GM23338 (cell line): ENCODE results near the gene ST8SIA6. TPM values are rescaled to one million over a fixed set of nuclear protein-coding genes. Genes with fewer than 3 reads are reported as not detected.

ENCODE experiments used
- ATAC-seq: fragments of 200-7000 bp; cut with Tn5 transposase; 3 replicates; pipeline ENCODE4 v1.9.1; 2020
- DNase-seq: peaks from one replicate; pipeline ENCODE4 v3.0.0-alpha.2; 2015; ENCODE audit warnings: low spot score
- H2AFZ ChIP-seq: fragments of 200-600 bp; sonication (generic); 2 replicates; pipeline ENCODE4 v1.8.0; 2016; ENCODE audit warnings: antibody characterized with exemption, mild to moderate bottlenecking, moderate library complexity
- H3F3A ChIP-seq: fragments of 200-600 bp; sonication (generic); replicated peaks from 2 replicates; pipeline ENCODE4 v1.8.0; 2017; ENCODE audit warnings: antibody characterized with exemption, mixed run types, low read depth
- H3K27ac ChIP-seq: fragments of 200-600 bp; sonication (generic); 2 replicates; pipeline ENCODE4 v1.6.1; 2016; ENCODE audit warnings: low read depth
- H3K27me3 ChIP-seq: fragments of 200-600 bp; sonication (generic); 2 replicates; pipeline ENCODE4 v1.8.0; 2016; ENCODE audit warnings: mild to moderate bottlenecking, mixed run types, moderate library complexity; ENCODE audit not compliant: insufficient read depth
- H3K36me3 ChIP-seq: fragments of 200-600 bp; sonication (generic); 2 replicates; pipeline ENCODE4 v1.8.0; 2016; ENCODE audit warnings: mild to moderate bottlenecking; ENCODE audit not compliant: insufficient read depth
- H3K4me1 ChIP-seq: fragments of 200-600 bp; sonication (generic); 2 replicates; pipeline ENCODE4 v1.8.0; 2016; ENCODE audit warnings: mild to moderate bottlenecking, moderate library complexity; ENCODE audit not compliant: insufficient read depth
- H3K4me2 ChIP-seq: fragments of 200-600 bp; sonication (generic); 2 replicates; pipeline ENCODE4 v1.7.1; 2017; ENCODE audit warnings: mixed run types
- H3K4me3 ChIP-seq: fragments of 200-600 bp; sonication (generic); 2 replicates; pipeline ENCODE4 v1.6.1; 2016; ENCODE audit warnings: mixed run types
- H3K79me2 ChIP-seq: fragments of 200-600 bp; sonication (generic); replicated peaks from 2 replicates; pipeline ENCODE4 v1.8.0; 2017; ENCODE audit warnings: mild to moderate bottlenecking; ENCODE audit not compliant: insufficient read depth
- H3K9me2 ChIP-seq: fragments of 200-600 bp; sonication (generic); 2 replicates; pipeline ENCODE4 v1.8.0; 2017; ENCODE audit not compliant: insufficient read depth
- H4K20me1 ChIP-seq: fragments of 200-600 bp; sonication (generic); replicated peaks from 2 replicates; pipeline ENCODE4 v1.8.0; 2017; ENCODE audit warnings: mild to moderate bottlenecking; ENCODE audit not compliant: insufficient read depth
- H3K27ac Mint-ChIP-seq: 2 replicates; pipeline ENCODE4 v1.8.0; 2020; ENCODE audit warnings: inconsistent platforms, mild to moderate bottlenecking, moderate library complexity, mixed read lengths
- H3K27me3 Mint-ChIP-seq: 3 replicates; pipeline ENCODE4 v1.8.0; 2022; ENCODE audit warnings: low read depth, mild to moderate bottlenecking, moderate library complexity, mixed read lengths, inconsistent platforms; ENCODE audit not compliant: insufficient read depth, poor library complexity
- H3K36me3 Mint-ChIP-seq: 3 replicates; pipeline ENCODE4 v1.8.0; 2021; ENCODE audit warnings: low read depth, mild to moderate bottlenecking, inconsistent platforms, moderate library complexity, mixed read lengths
- H3K4me1 Mint-ChIP-seq: 3 replicates; pipeline ENCODE4 v1.8.0; 2020; ENCODE audit warnings: mild to moderate bottlenecking, inconsistent platforms, mixed read lengths
- H3K4me3 Mint-ChIP-seq: 3 replicates; pipeline ENCODE4 v1.8.0; 2021; ENCODE audit warnings: moderate library complexity, mild to moderate bottlenecking, inconsistent platforms, mixed read lengths
- H3K9me3 Mint-ChIP-seq: 3 replicates; pipeline ENCODE4 v1.8.0; 2020; ENCODE audit warnings: moderate library complexity, mild to moderate bottlenecking, inconsistent platforms, mixed read lengths
- CREB1 ChIP-seq: fragments of 250-450 bp; sonication (Bioruptor Pico); IDR thresholded peaks from 2 replicates; pipeline ENCODE4 v1.5.0; 2020; ENCODE audit warnings: low read depth, mild to moderate bottlenecking, moderate library complexity
- CTCF ChIP-seq, 2 experiments: fragments of 200-600 bp in 1 of 2; sonication (generic) in 1 of 2; conservative IDR thresholded peaks; 2 replicates each; pipeline versions ENCODE4 v1.5.1 to v1.6.1; 2016 to 2017; ENCODE audit warnings: antibody characterized with exemption in 2 of 2, low read depth in 2 of 2, mild to moderate bottlenecking in 2 of 2, moderate library complexity in 1 of 2
- NANOG ChIP-seq: IDR thresholded peaks from 2 replicates; pipeline ENCODE4 v1.6.1; 2016; ENCODE audit warnings: antibody characterized with exemption, borderline replicate concordance
- POLR2AphosphoS5 ChIP-seq: IDR thresholded peaks from 2 replicates; pipeline ENCODE4 v1.6.1; 2016; ENCODE audit warnings: antibody characterized with exemption, low read depth
- STAT1 ChIP-seq: IDR thresholded peaks from one replicate; pipeline ENCODE4 v1.6.1; 2016; ENCODE audit warnings: antibody characterized with exemption; ENCODE audit not compliant: unreplicated experiment
- ZNF331 ChIP-seq: fragments of 250-450 bp; sonication (Bioruptor Pico); IDR thresholded peaks from 2 replicates; pipeline ENCODE4 v1.5.0; 2020; ENCODE audit warnings: low read depth, mild to moderate bottlenecking, moderate library complexity
- polyA plus RNA-seq: library from polyadenylated mRNA; unstranded; fragments of >200 nt; fragmentation: Nextera tagmentation; extraction: Ambion mirVana; gene quantifications from 2 replicates; pipeline ENCODE4 v1.2.1, GENCODE V29; 2016
- total RNA-seq: library from RNA; depleted of rRNA; stranded (reverse); fragments of >200 nt; shearing (Covaris generic); gene quantifications from 2 replicates; pipeline ENCODE4 v1.2.3, GENCODE V29; 2014
- TF ChIP-seq, protein P1 (sequence below): fragments of 250-450 bp; sonication (Bioruptor Pico); IDR thresholded peaks from 2 replicates; pipeline ENCODE4 v1.5.0; 2020; ENCODE audit warnings: mild to moderate bottlenecking, moderate library complexity

The ST8SIA6 gene
- total and polyA plus RNA-seq, 2 experiments from 2014 or later = 1.6 to 2.3 TPM

DNA sequence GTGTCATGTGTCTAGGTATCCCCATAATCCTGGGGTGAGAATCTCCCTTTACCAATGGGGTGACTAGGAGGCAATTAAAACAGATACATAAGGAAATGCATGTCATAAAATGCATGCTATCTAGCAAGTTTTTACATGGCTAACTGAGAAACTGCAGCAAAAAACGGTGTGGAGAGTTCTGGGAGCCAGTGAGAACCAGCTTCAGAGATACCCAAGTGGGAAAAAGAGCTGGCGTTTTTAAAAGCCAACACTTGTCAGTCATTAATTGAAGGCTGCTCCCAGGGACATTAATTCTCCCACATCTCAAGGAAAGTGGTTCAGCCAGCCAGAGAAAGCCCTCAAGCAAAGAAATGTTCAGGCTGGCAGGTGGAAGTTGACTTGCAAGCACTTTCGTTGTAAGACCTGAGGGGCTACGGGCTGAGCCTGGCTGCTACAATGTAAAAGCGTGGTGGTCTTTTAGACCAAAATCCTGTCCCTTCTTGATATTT, 28.1 kb downstream of the ST8SIA6 start (continued):
- no peak for TF ChIP-seq CTCF (conservative IDR thresholded peaks at IDR 0.05; ENCODE audit: low read depth in 2 of 2)
- TF ChIP-seq NANOG = no peak
- no peak for TF ChIP-seq STAT1
- TF ChIP-seq ZNF331 (CRISPR knock-in tag) = no peak
- TF ChIP-seq CREB1 = no peak
- TF ChIP-seq POLR2AphosphoS5 = no peak
- TF ChIP-seq, protein P1, sequence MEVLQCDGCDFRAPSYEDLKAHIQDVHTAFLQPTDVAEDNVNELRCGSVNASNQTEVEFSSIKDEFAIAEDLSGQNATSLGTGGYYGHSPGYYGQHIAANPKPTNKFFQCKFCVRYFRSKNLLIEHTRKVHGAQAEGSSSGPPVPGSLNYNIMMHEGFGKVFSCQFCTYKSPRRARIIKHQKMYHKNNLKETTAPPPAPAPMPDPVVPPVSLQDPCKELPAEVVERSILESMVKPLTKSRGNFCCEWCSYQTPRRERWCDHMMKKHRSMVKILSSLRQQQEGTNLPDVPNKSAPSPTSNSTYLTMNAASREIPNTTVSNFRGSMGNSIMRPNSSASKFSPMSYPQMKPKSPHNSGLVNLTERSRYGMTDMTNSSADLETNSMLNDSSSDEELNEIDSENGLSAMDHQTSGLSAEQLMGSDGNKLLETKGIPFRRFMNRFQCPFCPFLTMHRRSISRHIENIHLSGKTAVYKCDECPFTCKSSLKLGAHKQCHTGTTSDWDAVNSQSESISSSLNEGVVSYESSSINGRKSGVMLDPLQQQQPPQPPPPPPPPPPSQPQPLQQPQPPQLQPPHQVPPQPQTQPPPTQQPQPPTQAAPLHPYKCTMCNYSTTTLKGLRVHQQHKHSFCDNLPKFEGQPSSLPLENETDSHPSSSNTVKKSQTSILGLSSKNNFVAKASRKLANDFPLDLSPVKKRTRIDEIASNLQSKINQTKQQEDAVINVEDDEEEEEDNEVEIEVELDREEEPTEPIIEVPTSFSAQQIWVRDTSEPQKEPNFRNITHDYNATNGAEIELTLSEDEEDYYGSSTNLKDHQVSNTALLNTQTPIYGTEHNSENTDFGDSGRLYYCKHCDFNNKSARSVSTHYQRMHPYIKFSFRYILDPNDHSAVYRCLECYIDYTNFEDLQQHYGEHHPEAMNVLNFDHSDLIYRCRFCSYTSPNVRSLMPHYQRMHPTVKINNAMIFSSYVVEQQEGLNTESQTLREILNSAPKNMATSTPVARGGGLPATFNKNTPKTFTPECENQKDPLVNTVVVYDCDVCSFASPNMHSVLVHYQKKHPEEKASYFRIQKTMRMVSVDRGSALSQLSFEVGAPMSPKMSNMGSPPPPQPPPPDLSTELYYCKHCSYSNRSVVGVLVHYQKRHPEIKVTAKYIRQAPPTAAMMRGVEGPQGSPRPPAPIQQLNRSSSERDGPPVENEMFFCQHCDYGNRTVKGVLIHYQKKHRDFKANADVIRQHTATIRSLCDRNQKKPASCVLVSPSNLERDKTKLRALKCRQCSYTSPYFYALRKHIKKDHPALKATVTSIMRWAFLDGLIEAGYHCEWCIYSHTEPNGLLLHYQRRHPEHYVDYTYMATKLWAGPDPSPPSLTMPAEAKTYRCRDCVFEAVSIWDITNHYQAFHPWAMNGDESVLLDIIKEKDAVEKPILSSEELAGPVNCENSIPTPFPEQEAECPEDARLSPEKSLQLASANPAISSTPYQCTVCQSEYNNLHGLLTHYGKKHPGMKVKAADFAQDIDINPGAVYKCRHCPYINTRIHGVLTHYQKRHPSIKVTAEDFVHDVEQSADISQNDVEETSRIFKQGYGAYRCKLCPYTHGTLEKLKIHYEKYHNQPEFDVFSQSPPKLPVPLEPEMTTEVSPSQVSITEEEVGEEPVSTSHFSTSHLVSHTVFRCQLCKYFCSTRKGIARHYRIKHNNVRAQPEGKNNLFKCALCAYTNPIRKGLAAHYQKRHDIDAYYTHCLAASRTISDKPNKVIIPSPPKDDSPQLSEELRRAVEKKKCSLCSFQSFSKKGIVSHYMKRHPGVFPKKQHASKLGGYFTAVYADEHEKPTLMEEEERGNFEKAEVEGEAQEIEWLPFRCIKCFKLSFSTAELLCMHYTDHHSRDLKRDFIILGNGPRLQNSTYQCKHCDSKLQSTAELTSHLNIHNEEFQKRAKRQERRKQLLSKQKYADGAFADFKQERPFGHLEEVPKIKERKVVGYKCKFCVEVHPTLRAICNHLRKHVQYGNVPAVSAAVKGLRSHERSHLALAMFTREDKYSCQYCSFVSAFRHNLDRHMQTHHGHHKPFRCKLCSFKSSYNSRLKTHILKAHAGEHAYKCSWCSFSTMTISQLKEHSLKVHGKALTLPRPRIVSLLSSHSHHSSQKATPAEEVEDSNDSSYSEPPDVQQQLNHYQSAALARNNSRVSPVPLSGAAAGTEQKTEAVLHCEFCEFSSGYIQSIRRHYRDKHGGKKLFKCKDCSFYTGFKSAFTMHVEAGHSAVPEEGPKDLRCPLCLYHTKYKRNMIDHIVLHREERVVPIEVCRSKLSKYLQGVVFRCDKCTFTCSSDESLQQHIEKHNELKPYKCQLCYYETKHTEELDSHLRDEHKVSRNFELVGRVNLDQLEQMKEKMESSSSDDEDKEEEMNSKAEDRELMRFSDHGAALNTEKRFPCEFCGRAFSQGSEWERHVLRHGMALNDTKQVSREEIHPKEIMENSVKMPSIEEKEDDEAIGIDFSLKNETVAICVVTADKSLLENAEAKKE = no peak

DNA sequence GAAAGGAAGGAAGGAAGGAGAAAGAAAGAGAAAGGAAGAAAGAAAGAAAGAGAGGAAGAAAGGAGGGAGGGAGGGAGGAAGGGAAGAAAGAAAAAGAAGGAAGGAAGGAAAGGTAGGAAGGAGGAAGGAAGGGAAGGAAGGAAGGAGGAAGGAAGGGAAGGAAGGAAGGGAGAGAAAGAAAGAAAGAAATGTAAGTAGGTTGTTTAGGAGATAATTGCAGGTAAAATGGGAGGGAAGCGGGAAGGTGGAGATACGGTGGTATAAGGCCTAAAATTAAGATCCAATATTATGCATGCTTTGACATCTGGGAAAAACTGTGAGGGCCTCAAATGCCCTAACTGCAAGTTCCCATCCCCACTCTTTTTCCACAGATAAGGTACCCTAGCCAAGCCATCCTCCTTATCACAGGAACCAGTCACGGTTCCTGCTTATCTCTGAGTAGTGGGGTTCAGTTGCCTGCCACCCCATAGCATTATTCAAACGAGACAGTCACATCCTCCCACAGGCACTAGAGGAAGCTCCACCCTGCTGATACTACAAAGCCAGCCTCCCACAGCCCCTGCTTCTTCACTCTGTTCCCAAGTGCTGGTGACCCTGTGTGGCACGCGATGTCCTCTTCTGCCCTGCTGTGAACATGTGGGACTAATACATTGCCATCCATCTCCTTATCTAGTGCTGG, 28.7 kb downstream of the ST8SIA6 start:
- Histone ChIP-seq H4K20me1 (no peaks in the 10 kb centered on the region), H3F3A (no peaks in the 10 kb centered on the region), H3K79me2 (no peaks in the 10 kb centered on the region), H3K27ac (no peak overlapping the region), H3K4me1 (peaks cover 9% of the 10 kb centered on the region), H2AFZ (no peak overlapping the region), H3K4me2 (no peak overlapping the region), H3K4me3 (no peak overlapping the region), H3K27me3 (no peaks in the 10 kb centered on the region), H3K9me2 (no peaks in the 10 kb centered on the region), H3K36me3 (no peaks in the 10 kb centered on the region)
- Mint-ChIP-seq H3K27me3 (peaks cover 4% of the 10 kb centered on the region), H3K4me1 (peaks cover 2% of the 10 kb centered on the region; the same call in 2 of the 3 replicates), H3K4me3 (no peak overlapping the region), H3K27ac (no peak overlapping the region), H3K9me3 (no peaks in the 10 kb centered on the region), H3K36me3 (no peaks in the 10 kb centered on the region)
- TF ChIP-seq POLR2AphosphoS5 = no peak
- no peak for ATAC-seq
- no peak for DNase-seq
